K562 (cell line): ENCODE measurements around the gene TMEM163. TPM values are rescaled to one million over a fixed set of nuclear protein-coding genes. Genes with fewer than 3 reads are reported as not detected.

ENCODE experiments used
- ATAC-seq: fragments of 200-7000 bp; cut with Tn5 transposase; 3 replicates; pipeline ENCODE4 v1.9.1; 2020; ENCODE audit warnings: moderate library complexity
- BruUV-seq: library from RNA; stranded (reverse); fragments of 400-500 nt; replicated peaks from 2 replicates; lab custom pipeline; 2021; lab: Mats Ljungman, UMichigan
- CTCF ChIA-PET: fragments of 300-600 bp; formaldehyde crosslinking; extraction: SDS; loops from one replicate; lab custom pipeline; 2021; ENCODE audit warnings: low intra/inter-chr PET ratio; lab: Yijun Ruan, JAX
- POLR2A ChIA-PET: fragments of 300-600, 350-650 bp; sonication (Branson Sonifier 250); formaldehyde crosslinking; extraction: SDS; loops from one replicate; lab custom pipeline; 2021; ENCODE audit warnings: antibody characterized with exemption, inconsistent platforms; lab: Yijun Ruan, JAX
- DNase-seq, 4 experiments: peaks; one replicate each; pipeline versions ENCODE4 v3.0.0 to v3.0.0-alpha.2; 2011 to 2018; ENCODE audit warnings: low spot score in 3 of 4, mixed read lengths in 3 of 4; ENCODE audit errors: extremely low read depth in 1 of 4
- FAIRE-seq: peaks from 2 replicates; lab custom pipeline; 2011; peaks lifted over from hg19 to GRCh38; lab: Jason Lieb, UNC
- H2AFZ ChIP-seq: 2 replicates; pipeline ENCODE4 v1.6.0; 2011; ENCODE audit warnings: low read depth, low read length, control low read depth, inconsistent platforms
- H3K27ac ChIP-seq: fragments of 200-600 bp; 3 replicates; pipeline ENCODE4 v1.8.0; 2011; ENCODE audit warnings: low read depth, mild to moderate bottlenecking, control low read depth, inconsistent platforms, low read length, moderate library complexity, mixed read lengths; ENCODE audit errors: extremely low read depth
- H3K27me3 ChIP-seq, 2 experiments: fragments of 300-600 bp in 1 of 2; 2 replicates in 1 of 2; 3 replicates in 1 of 2; pipeline versions ENCODE4 v1.6.0 to v1.8.0; 2011; ENCODE audit warnings: inconsistent platforms in 2 of 2, low read length in 2 of 2, mild to moderate bottlenecking in 1 of 2, mixed read lengths in 1 of 2, moderate library complexity in 1 of 2; ENCODE audit not compliant: control insufficient read depth in 2 of 2, insufficient read depth in 2 of 2
- H3K36me3 ChIP-seq: fragments of 300-600 bp; 3 replicates; pipeline ENCODE4 v1.8.0; 2011; ENCODE audit warnings: mild to moderate bottlenecking, low read length, inconsistent platforms; ENCODE audit not compliant: control insufficient read depth, insufficient read depth
- H3K4me1 ChIP-seq, 2 experiments: fragments of 200-600 bp in 1 of 2; replicated peaks in 1 of 2; 2 replicates in 1 of 2; 3 replicates in 1 of 2; pipeline versions ENCODE4 v1.5.1 to v1.8.0; 2011; ENCODE audit warnings: inconsistent platforms in 2 of 2, low read length in 2 of 2, mild to moderate bottlenecking in 1 of 2, mixed read lengths in 1 of 2, moderate library complexity in 1 of 2; ENCODE audit not compliant: control insufficient read depth in 2 of 2, insufficient read depth in 2 of 2
- H3K4me2 ChIP-seq: 2 replicates; pipeline ENCODE4 v1.6.1; 2011; ENCODE audit warnings: low read length, control low read depth, inconsistent platforms, mixed read lengths; ENCODE audit not compliant: insufficient read depth
- H3K4me3 ChIP-seq: fragments of 200-600 bp; sonication (generic), shearing (Covaris generic); 2 replicates; pipeline ENCODE4 v1.5.1; 2016; ENCODE audit warnings: control low read depth, inconsistent platforms
- H3K79me2 ChIP-seq: fragments of 200-600 bp; 3 replicates; pipeline ENCODE4 v1.8.0; 2011; ENCODE audit warnings: low read length, inconsistent platforms; ENCODE audit not compliant: control insufficient read depth, insufficient read depth
- H3K9ac ChIP-seq, 2 experiments: 2 replicates each; pipeline versions ENCODE4 v1.6.0 to v1.6.1; 2011; ENCODE audit warnings: low read depth in 2 of 2, low read length in 2 of 2, control low read depth in 1 of 2, inconsistent platforms in 1 of 2, mild to moderate bottlenecking in 1 of 2, mixed read lengths in 1 of 2; ENCODE audit not compliant: insufficient read depth in 1 of 2
- H3K9me1 ChIP-seq: one replicate; pipeline ENCODE4 v1.6.0; 2011; ENCODE audit warnings: inconsistent platforms, mild to moderate bottlenecking, low read length, moderate library complexity; ENCODE audit not compliant: control insufficient read depth, insufficient read depth
- H3K9me3 ChIP-seq: replicated peaks from 2 replicates; pipeline ENCODE4 v1.5.1; 2011; ENCODE audit warnings: low read depth, low read length, inconsistent platforms; ENCODE audit not compliant: control insufficient read depth, insufficient read depth
- H4K20me1 ChIP-seq: replicated peaks from 2 replicates; pipeline ENCODE4 v1.6.1; 2011; ENCODE audit warnings: low read length, inconsistent platforms, mixed read lengths; ENCODE audit not compliant: control insufficient read depth, insufficient read depth
- GTF2B ChIP-seq: IDR thresholded peaks from 2 replicates; pipeline ENCODE4 v1.6.1; 2011; ENCODE audit not compliant: insufficient read length; ENCODE audit errors: extremely low read depth
- POLR2AphosphoS2 ChIP-seq: IDR thresholded peaks from 2 replicates; pipeline ENCODE4 v1.6.1; 2012; ENCODE audit warnings: low read length, improper control_type of control experiment
- SRSF1 ChIP-seq: fragments of 200-400 bp; formaldehyde crosslinking; IDR thresholded peaks from 2 replicates; pipeline ENCODE4 v1.6.1; 2017; ENCODE audit warnings: mild to moderate bottlenecking, low read depth, low read length, moderate library complexity
- ZNF318 ChIP-seq, 2 experiments: fragments of 450-650 bp; IDR thresholded peaks; 2 replicates each; pipeline ENCODE4 v1.6.1; 2016; ENCODE audit warnings: mild to moderate bottlenecking in 2 of 2, borderline replicate concordance in 1 of 2, low read depth in 1 of 2, moderate library complexity in 1 of 2
- ZNF408 ChIP-seq: fragments of 250-450 bp; sonication (Bioruptor Pico); IDR thresholded peaks from 2 replicates; pipeline ENCODE4 v1.4.0; 2020; ENCODE audit warnings: low read depth, mild to moderate bottlenecking, moderate library complexity
- WGBS: fragments of 100-300 bp; shearing (Covaris generic); methylation state at CpG from one replicate; pipeline ENCODE4 v1.1.6; 2016; ENCODE audit warnings: low coverage, mixed read lengths; ENCODE audit not compliant: insufficient coverage; ENCODE audit errors: missing lambda C conversion rate; 5-methylcytosine and 5-hydroxymethylcytosine counted together
- in situ Hi-C: fragments of 300-500 bp; cut with MboI; formaldehyde crosslinking; loops from 4 replicates; pipeline ENCODE4 v1.15.0; 2018; ENCODE audit warnings: inconsistent platforms, mixed read lengths
- intact Hi-C: fragments of 100-400 bp; cut with micrococcal nuclease; formaldehyde crosslinking; loops from 2 replicates; pipeline ENCODE4 v1.14.2; 2022
- polyA plus RNA-seq, 8 experiments: library from polyadenylated mRNA; depleted of rRNA in 4 of 8; stranded (reverse) in 5 of 8; unstranded in 3 of 8; fragments of >200 nt; fragmentation: Nextera tagmentation in 2 of 8; fragmentation: Illumina TruSeq in 1 of 8; extraction: Ambion mirVana in 2 of 8; extraction: Trizol in 1 of 8; gene quantifications; 2 replicates each; pipeline versions ENCODE4 v1.2.1 to v1.2.3, GENCODE V29; 2011 to 2014; ENCODE audit warnings: inconsistent platforms in 1 of 8, missing spikeins in 1 of 8
- total RNA-seq, 7 experiments: library from RNA; depleted of rRNA in 6 of 7; stranded (reverse); fragments of >200 nt in 6 of 7; fragmentation: Illumina TruSeq in 2 of 7; extraction: Trizol in 2 of 7; gene quantifications; 2 replicates each; pipeline versions ENCODE4 v1.2.1 to v1.2.3, GENCODE V29; 2011 to 2021; ENCODE audit warnings: low replicate concordance in 1 of 7

The TMEM163 gene
- total and polyA plus RNA-seq, 9 of the 15 experiments (the other 6 are each of a cell fraction or from before 2014, with no cell fraction given) = 0.04 to 0.68 (median 0.16) TPM; not detected in 3

GRCh38 chr2:134665727-134666506 is 52.9 kb downstream of the TMEM163 start:
- H3K9ac ChIP-seq = no peak overlapping the region
- H3K4me3 ChIP-seq = no peak overlapping the region
- ChIA-PET CTCF (no interaction called here), POLR2A (interaction anchor here (0.6 kb wide), 1 partner anchor 488 kb away, joined by 3 read pairs; no protein-coding TSS in a partner anchor)
- TF ChIP-seq GTF2B = no peak
- no peak for TF ChIP-seq ZNF318 (IDR thresholded peaks at IDR 0.05; ENCODE audit: borderline replicate concordance in 1 of 2, low read depth in 1 of 2)
- TF ChIP-seq SRSF1 = no peak
- no peak for TF ChIP-seq ZNF408 (CRISPR knock-in tag)
- no peak for TF ChIP-seq POLR2AphosphoS2
- H3K27ac ChIP-seq = no peak overlapping the region
- intact Hi-C loops (no loop called here), in situ Hi-C loops (no loop called here)
- H3K9me1 ChIP-seq = no peaks in the 10 kb centered on the region
- peaks cover 3 to 8% of the 10 kb centered on the region in 2 experiments; a peak in 3 of 5 replicates for H3K27me3 ChIP-seq
- no peak overlapping the region for H3K4me2 ChIP-seq
- H3K9me3 ChIP-seq = no peaks in the 10 kb centered on the region
- H2AFZ ChIP-seq = no peak overlapping the region
- H3K4me1 ChIP-seq = no peaks in the 10 kb centered on the region
- no TSS peak for BruUV-seq
- no peaks in the 10 kb centered on the region for H3K79me2 ChIP-seq
- FAIRE-seq = no peak
- no peak for DNase-seq
- H3K36me3 ChIP-seq = no peaks in the 10 kb centered on the region
- H4K20me1 ChIP-seq = no peaks in the 10 kb centered on the region
- no peak for ATAC-seq
- 0% methylated on average over 7 of the region's 7 CpGs for WGBS
